Cardiac ventricle fibroblast (primary cell): Measurements from ENCODE around the gene ECE2. TPM values are rescaled to one million over a fixed set of nuclear protein-coding genes. Genes with fewer than 3 reads are reported as not detected.

Source experiments
- total RNA-seq: library from RNA; depleted of rRNA; stranded (reverse); fragments of >200 nt; gene quantifications from 2 replicates; pipeline ENCODE4 v1.2.3, GENCODE V29; 2015

Gene ECE2
- total RNA-seq: 0.12 TPM in 1 of 2 replicates, not detected in the other

DNA sequence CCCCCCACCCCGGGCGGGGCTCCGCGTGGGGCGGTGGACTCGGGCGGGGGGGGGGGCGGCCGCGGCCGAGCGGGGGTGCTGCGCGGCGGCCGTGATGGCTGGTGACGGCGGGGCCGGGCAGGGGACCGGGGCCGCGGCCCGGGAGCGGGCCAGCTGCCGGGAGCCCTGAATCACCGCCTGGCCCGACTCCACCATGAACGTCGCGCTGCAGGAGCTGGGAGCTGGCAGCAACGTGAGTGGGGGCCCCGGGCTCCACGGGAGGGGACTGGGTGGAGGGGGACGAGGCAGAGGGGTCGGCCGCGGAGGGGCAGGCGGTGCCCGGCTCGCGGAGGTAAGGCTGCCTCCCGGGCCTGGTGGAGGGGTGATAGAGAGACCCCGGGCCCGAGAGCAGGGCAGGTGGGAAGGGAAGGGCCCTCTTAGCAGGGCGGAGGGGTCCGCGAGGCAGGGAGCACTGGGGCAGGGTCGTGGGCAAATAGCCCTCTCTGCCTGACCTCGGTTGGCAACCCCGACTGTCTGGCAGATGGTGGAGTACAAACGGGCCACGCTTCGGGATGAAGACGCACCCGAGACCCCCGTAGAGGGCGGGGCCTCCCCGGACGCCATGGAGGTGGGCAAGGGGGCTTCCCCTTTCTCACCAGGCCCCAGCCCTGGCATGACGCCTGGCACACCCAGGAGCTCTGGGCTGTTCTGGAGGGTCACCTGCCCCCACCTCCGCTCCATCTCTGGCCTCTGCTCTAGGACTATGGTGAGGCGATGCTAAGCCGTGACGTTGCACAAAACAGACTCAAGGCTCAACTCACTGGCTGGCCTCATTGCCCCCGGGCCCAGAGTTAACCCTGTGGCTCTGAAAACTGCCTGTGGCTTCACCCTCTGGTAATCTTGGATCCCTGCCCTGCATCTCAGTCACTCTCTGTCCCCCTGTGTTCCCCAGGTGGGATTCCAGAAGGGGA lies at the start of gene ECE2:
ECE2 (plus strand) TSS at position 62 of the 950 bp plus-strand sequence; CDS start at position 194, 132 bp downstream.

GRCh38 chr3:184229394-184230080 lies 46.3 kb upstream of the ECE2 start, which contains the start of gene VWA5B2:
Gene VWA5B2, plus strand, starts transcription at chr3:184229585. Its CDS starts 944 bp downstream, at chr3:184230529.

DNA sequence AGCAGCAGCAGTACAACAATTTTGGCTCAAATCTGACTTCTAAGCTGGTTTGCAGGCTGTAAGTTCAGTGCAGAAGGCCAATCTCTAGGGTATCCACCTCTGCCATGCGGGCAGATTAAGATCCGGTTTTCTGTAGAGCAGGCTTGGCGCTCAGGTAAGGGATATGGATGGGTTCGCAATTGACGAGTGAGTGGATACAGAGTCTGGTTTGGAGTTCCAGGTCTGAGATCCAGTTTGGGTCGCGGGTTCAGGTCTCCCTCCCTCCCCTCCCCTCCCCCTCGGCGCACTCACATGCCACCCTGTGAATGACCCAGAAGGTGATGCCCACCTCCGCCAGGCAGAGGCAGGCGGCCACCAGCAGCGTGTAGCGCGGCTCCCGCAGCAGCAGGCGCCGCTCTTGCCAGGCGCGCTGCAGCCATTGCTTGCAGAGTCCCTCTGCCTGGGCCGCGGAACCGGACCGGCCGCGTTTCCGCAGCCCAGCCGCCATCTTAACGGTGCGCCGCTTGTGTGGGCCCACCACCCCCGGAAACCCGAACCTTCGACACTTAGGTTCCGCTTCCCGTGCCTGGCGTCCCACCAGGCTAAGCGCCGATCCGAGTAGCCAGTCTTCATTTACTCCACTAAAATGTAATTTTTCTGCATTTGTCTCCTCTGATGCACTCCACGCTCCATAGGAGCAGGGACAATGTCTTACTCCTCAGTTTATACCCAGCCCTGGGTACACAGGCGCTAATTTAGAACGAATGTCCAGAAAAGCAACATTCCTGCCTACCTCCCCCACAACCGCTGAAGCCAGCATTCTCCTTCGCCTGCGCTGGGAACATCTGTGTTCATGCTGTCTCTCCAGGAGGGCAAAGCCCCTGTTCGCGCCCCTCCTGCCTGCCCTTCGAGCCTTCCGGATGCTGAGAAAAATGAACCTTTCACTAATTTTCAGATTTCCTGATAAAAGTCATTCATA lies 27.1 kb upstream of the ECE2 start, which contains the start of gene ALG3:
ALG3 (minus strand) TSS at position 509 of the 958 bp plus-strand sequence; CDS start at position 487, 22 bp downstream.

GRCh38 chr3:184249412-184250166 lies 26.2 kb upstream of the ECE2 start, which contains the start of gene EEF1AKMT4:
Gene EEF1AKMT4, plus strand, starts transcription at chr3:184249672. Its CDS starts 23 bp downstream, at chr3:184249695.

DNA sequence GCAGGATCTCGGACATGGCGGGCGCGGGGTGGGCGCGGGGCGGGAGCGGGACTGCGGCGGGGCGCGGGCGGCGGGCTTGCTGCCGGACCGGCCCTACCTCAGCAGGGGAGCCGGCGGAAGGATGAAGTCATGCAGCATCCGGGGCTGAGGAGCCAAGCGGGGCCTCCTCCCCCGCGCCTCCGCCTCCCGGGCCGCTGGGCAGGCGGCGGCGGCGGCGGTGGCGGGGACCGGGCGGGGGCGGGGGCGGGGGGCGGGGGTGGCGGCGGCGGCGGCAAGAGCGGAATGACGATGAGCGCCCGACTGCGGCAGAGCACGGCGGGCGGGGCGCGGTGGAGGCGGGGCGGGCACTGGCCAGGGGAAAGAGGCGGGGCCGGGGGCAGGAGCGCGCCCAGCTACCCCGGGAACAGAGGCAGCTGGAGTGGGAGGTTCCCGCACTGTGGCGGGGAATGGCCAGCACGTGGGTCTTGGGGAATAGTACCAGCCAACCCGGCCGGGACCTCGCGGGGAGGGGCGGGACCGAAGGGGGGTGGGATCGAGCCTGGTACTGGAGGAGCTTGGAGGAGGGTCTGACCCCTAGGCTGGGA lies 14.5 kb upstream of the ECE2 start, which contains the start of gene CAMK2N2:
CAMK2N2 (minus strand) TSS at position 284 of the 584 bp plus-strand sequence; CDS start at position 16, 268 bp downstream.

DNA sequence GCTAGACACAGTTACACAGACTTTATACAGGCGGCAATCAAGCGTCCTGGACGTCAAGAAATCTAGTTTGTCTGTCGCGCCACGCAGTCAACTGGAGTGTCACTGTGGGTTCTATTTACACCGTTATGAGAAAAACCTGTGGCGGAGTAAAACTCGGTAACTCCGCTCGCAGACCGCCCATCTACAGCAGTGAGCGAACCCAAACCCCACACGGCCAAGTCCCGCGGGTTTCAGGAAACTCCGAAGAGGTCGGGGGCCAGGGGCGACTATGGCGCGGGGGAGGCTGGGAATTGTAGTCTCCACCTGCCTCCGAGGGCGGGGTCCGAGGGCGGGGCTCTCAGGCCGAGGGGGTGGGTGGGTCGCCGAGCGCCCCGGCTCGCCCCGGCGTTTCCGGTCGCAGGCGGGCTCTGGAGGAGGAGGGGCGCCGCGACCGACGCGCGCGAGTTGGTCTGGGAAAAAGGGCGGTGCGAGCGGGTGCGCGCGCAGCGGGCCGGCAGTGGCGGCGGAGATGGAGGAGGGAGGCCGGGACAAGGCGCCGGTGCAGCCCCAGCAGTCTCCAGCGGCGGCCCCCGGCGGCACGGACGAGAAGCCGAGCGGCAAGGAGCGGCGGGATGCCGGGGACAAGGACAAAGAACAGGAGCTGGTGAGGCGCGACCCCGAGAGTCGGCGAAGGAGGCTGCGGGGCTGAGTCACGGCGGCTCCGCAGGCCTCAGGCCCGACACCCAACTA lies 23.1 kb downstream of the ECE2 start, which contains the start of gene PSMD2:
PSMD2 (plus strand) TSS at position 483 of the 729 bp plus-strand sequence; CDS start at position 509, 26 bp downstream.

DNA sequence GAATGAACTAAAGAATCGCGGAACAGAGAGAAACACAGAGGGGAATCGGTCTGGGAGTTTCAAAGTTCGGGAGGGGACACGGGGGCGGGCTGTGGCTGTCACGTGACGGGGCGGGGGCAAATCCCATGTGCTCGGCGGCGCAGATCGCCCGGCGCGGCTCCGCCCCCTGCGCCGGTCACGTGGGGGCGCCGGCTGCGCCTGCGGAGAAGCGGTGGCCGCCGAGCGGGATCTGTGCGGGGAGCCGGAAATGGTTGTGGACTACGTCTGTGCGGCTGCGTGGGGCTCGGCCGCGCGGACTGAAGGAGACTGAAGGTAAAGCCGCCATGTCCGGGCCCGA lies 38.5 kb downstream of the ECE2 start, which contains the start of gene EIF4G1:
EIF4G1 (plus strand) TSS at position 244 of the 337 bp plus-strand sequence. CDS start 1,191 bp downstream, outside the sequence.

DNA sequence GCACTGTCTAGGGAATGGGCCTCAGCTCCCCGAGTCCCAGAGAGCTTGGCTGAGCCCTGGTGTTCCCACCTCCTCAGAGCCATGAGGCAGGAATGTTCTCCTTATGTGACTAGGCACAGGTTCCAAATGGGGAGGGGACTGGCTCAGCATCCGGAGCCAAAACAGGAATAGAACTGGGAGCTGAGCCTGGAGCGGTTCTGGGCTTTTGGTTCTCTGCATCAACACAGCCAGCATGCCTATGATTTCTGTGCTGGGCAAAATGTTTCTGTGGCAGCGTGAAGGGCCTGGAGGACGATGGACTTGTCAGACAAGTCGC lies 61.5 kb downstream of the ECE2 start, which contains the start of gene FAM131A:
FAM131A (plus strand) TSS at position 202 of the 316 bp plus-strand sequence; CDS start at position 233, 31 bp downstream.

Other genes starting within 250 kb of the ECE2 start
- gene HTR3D, start 244.3 kb upstream of the ECE2 start, total RNA-seq: not detected in 2 replicates
- not detected in 2 replicates for gene HTR3C, start 223.0 kb upstream of the ECE2 start, total RNA-seq
- gene HTR3E, start 179.0 kb upstream of the ECE2 start, total RNA-seq: not detected in 2 replicates
- gene EIF2B5, start 140.7 kb upstream of the ECE2 start, total RNA-seq: 13.9 and 15.5 TPM in 2 replicates
- 39.9 and 56.8 TPM in 2 replicates for gene DVL3, start 120.6 kb upstream of the ECE2 start, total RNA-seq
- 247 and 299 TPM in 2 replicates for gene AP2M1, start 101.2 kb upstream of the ECE2 start, total RNA-seq
- gene ABCF3, start 89.8 kb upstream of the ECE2 start, total RNA-seq: 35.8 and 43.3 TPM in 2 replicates
- gene VWA5B2, start 46.4 kb upstream of the ECE2 start, total RNA-seq: 0.05 and 0.06 TPM in 2 replicates
- 71.8 and 73.8 TPM in 2 replicates for gene ALG3, start 27.1 kb upstream of the ECE2 start, total RNA-seq
- 4.3 and 5.9 TPM in 2 replicates for gene EEF1AKMT4, start 26.4 kb upstream of the ECE2 start, total RNA-seq
- gene CAMK2N2, start 14.5 kb upstream of the ECE2 start, total RNA-seq: not detected in 2 replicates
- gene PSMD2, start 23.2 kb downstream of the ECE2 start, total RNA-seq: 172 and 183 TPM in 2 replicates
- 253 and 283 TPM in 2 replicates for gene EIF4G1, start 38.6 kb downstream of the ECE2 start, total RNA-seq
- 16.7 and 17.4 TPM in 2 replicates for gene FAM131A, start 61.6 kb downstream of the ECE2 start, total RNA-seq
- gene CLCN2, start 85.6 kb downstream of the ECE2 start, total RNA-seq: 2.5 and 3.0 TPM in 2 replicates
- gene POLR2H, start 85.7 kb downstream of the ECE2 start, total RNA-seq: 73.9 and 86.3 TPM in 2 replicates
- 0.19 TPM in 1 of 2 replicates, not detected in the other for gene THPO, start 102.2 kb downstream of the ECE2 start, total RNA-seq
- 1.0 and 2.2 TPM in 2 replicates for gene CHRD, start 104.0 kb downstream of the ECE2 start, total RNA-seq